AG04449 (cell line): ENCODE data around the gene RUNX1.

Experiments used
- CTCF ChIA-PET: fragments of 350-600 bp; formaldehyde crosslinking; extraction: SDS; loops from one replicate; lab custom pipeline; 2021; ENCODE audit warnings: antibody characterized with exemption; lab: Yijun Ruan, JAX
- POLR2A ChIA-PET: fragments of 400-600, 350-600 bp; formaldehyde crosslinking; extraction: SDS; loops from one replicate; lab custom pipeline; 2020; ENCODE audit warnings: antibody characterized with exemption, inconsistent platforms; lab: Yijun Ruan, JAX
- DNase-seq: peaks from one replicate; pipeline ENCODE4 v3.0.0-alpha.2; 2010; ENCODE audit warnings: low read depth, low spot score
- H3K4me3 ChIP-seq: 2 replicates; pipeline ENCODE4 v1.5.1; 2011; ENCODE audit warnings: low read depth, mild to moderate bottlenecking, control low read depth, low read length
- TF ChIP-seq, protein P1 (sequence below): IDR thresholded peaks from one replicate; pipeline ENCODE4 v1.5.1; 2011; ENCODE audit warnings: mild to moderate bottlenecking, moderate library complexity, low read length, control low read depth, inconsistent platforms; ENCODE audit not compliant: insufficient read depth; ENCODE audit errors: missing control alignments

RUNX1 gene

DNA sequence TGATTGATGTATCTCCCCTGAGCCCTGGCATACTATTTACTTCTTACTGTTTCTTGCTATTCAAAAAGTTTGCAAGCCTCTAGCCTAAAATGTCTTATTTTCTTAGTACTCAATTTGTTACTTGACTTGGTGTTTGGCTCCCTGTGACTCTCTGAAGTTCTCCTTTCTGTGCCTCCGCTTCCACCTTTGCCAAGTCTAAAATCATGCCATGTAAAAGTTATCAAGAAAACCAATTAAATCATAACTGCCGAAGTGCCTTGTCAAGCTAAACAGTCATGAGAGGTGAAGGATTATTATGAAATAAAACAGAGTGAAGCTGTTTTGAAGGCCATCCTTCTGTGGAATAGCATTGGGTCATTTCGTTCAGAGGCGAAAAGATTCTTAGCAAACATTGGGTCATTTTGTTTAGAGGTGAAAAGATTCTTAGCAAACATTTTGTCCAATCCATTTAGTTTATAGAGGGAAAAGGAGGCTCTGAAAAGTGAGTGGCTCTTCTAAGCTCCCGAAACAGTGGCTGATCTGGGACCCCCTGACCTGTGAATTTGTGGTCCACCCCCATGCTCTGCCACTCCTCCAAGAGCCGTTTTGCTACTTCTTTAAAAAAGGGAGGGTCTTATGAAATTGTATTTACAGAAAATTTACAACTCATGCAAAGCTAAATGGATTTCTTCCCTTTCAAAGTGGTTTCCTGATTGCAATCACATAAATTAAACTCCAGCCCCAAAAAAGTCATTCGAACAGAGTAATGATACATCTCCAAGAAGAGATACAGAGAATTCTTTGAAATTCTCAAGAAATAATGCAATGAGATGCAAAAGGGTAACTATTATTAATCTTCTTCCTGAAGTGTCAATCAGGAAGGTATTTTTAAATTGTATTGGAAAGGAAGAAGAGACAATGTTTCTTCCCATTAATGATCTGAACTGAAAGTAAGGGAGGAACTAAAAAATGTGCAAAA, 141.4 kb downstream of the RUNX1 start:
- CTCF ChIA-PET, result no interaction called here
- no peak for DNase-seq
- no peak overlapping the region for H3K4me3 ChIP-seq
- POLR2A ChIA-PET, result interaction anchor here (1.0 kb wide), 1 partner anchor 18 kb away, joined by 3 read pairs; no protein-coding TSS in a partner anchor
- TF ChIP-seq, protein P1, sequence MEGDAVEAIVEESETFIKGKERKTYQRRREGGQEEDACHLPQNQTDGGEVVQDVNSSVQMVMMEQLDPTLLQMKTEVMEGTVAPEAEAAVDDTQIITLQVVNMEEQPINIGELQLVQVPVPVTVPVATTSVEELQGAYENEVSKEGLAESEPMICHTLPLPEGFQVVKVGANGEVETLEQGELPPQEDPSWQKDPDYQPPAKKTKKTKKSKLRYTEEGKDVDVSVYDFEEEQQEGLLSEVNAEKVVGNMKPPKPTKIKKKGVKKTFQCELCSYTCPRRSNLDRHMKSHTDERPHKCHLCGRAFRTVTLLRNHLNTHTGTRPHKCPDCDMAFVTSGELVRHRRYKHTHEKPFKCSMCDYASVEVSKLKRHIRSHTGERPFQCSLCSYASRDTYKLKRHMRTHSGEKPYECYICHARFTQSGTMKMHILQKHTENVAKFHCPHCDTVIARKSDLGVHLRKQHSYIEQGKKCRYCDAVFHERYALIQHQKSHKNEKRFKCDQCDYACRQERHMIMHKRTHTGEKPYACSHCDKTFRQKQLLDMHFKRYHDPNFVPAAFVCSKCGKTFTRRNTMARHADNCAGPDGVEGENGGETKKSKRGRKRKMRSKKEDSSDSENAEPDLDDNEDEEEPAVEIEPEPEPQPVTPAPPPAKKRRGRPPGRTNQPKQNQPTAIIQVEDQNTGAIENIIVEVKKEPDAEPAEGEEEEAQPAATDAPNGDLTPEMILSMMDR, result no peak

DNA sequence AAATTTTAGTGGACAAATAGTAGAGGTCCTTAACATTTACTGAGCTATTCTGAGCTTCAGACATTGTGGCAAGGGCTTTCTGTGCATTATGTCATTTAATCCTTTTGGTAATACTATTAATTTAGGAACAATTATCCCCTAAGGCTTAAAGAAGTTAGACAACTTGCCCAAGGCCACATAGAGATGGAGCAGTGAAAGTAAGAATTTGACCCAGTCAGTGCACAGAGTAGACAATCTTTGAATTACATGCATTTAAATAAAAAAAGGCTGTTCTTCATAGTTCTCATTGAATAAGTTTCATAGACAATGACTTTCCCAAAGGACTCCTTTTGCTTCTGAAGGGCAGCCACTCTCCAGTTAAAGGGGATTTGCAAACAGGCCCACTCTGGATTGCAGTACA, 142.7 kb downstream of the RUNX1 start:
- POLR2A ChIA-PET, result no interaction called here
- TF ChIP-seq, protein P1, result no peak
- CTCF ChIA-PET, result interaction anchor here (0.6 kb wide), 1 partner anchor 23 kb away, joined by 3 read pairs; no protein-coding TSS in a partner anchor
- DNase-seq, result no peak
- H3K4me3 ChIP-seq, result no peak overlapping the region

DNA sequence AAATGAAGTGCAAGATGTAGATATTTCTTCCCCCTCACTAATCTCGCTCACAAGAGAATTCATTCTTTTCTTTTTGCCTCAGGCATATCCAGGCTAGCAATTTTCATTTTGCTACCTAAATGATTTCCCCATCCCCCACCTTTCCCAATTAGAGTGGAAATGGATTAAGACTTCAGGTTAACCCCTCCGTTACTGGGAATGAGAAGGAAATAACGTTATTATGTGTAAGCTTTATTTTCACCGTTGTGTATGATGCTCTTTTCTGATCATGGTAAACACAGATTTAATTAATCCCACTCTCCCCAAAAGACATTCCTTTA, 143.9 kb downstream of the RUNX1 start:
- POLR2A ChIA-PET, result no interaction called here
- DNase-seq, result no peak
- H3K4me3 ChIP-seq, result no peak overlapping the region
- TF ChIP-seq, protein P1, result no peak
- CTCF ChIA-PET, result no interaction called here

DNA sequence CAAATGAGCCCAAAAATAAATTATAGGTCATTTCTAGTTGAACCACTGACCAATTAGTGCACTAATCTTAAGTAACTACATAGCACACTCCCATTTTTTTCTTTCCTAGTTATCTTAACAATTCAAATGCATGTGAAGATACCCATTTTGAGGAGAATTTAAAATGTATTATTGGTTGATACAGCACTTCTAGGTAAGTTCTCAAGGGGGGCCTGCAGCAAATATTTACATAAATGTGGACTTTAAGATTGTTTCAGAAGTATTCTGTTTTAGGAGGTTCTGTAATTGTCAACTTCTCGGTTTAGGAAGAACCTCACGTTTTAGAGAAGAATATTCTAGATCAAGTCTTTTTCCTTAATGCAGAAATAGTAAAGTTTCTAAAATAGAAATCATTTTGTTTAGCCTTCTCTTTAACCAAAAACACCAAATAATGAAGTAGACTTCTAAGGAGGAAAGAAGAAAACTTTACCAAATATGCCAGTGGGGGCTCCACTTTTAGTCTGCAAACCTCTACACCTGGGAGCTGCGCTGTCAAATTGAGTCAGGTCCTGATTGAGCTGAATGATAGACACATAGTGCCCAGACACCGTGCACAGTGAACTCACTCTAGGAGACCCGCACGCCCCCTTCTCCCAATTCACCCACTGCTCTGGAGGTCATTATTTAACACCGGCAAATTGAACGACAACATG, 144.4 kb downstream of the RUNX1 start:
- no peak overlapping the region for H3K4me3 ChIP-seq
- CTCF ChIA-PET, result no interaction called here
- POLR2A ChIA-PET, result no interaction called here
- DNase-seq, result no peak
- TF ChIP-seq, protein P1, result no peak

DNA sequence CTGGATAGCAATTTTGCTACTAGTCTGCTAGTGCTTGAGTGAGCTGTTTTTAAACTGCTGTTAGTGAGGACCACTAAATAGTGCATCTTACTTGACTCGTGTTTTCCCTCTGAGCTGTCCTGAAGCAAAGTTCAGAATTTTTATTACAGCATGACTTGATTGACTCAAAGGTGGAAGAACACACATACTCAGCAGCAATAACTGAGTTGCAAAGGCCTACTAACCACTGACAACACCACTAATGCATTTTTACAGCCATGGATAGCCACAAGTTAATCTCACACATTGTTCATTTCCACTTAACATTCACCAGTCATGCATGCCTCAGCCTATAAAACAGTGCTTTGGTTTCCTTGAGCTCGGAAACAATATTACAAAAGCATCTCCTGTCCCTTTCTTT, 148.7 kb downstream of the RUNX1 start:
- ChIA-PET POLR2A (interaction anchor here (2.5 kb wide), 1 partner anchor 12 kb away, joined by 8 read pairs; no protein-coding TSS in a partner anchor), CTCF (interaction anchor here (1.2 to 1.8 kb wide), 2 partner anchors 11 to 13 kb away, joined by 3 to 6 read pairs; no protein-coding TSS in a partner anchor)
- TF ChIP-seq, protein P1, result no peak
- no peak overlapping the region for H3K4me3 ChIP-seq
- DNase-seq, result no peak

DNA sequence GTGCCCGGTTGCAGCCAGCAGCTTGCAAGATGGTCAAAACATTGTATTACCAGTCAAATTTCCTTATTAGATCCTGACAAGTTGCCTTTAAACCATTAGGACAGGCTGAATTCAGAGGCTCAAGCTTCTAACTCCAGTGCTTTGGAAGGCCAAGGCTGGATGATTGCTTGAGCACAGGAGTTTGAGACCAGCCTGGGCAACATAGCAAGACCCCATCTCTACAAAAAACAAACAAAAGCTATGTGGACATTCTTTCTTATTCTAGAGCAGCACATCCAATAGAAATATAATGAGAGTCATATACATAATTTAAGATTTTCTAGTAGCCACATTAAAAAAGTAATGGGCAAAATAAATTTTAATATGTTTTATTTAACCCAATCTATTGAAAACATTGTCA, 149.3 kb downstream of the RUNX1 start:
- TF ChIP-seq, protein P1, result no peak
- CTCF ChIA-PET, result interaction anchor here (1.2 kb wide), 1 partner anchor 14 kb away, joined by 3 read pairs; no protein-coding TSS in a partner anchor
- no peak overlapping the region for H3K4me3 ChIP-seq
- POLR2A ChIA-PET, result interaction anchor here (2.5 kb wide), 1 partner anchor 11 kb away, joined by 8 read pairs; no protein-coding TSS in a partner anchor
- no peak for DNase-seq
